Amniotic stem cell (primary cell): ENCODE measurements around the gene AKAP6.

Source experiments
- DNase-seq: peaks from one replicate; lab custom pipeline; 2025; lab: John Stamatoyannopoulos, UW

Gene AKAP6

DNA sequence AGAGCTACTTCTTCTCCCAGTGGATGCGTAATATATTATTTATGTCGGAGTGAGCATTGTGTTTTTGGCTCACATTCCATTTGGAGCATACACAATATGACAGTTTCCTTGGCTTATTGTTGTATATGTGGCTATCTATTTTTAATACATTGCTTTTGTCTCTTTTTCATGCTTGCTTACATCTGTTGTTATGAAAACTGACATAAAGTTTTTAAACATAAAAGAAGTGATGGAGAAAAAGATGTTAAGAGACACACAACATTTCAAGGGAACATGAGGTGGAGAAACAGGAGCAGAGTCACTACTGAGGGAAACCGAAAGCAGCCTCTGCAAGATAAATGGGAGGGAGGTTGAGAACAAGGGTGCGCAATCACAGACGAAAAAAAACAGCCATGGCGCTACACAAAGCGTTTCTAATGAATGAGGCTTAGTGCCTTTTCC lies 381.2 kb downstream of the AKAP6 start:
- no peak for DNase-seq

DNA sequence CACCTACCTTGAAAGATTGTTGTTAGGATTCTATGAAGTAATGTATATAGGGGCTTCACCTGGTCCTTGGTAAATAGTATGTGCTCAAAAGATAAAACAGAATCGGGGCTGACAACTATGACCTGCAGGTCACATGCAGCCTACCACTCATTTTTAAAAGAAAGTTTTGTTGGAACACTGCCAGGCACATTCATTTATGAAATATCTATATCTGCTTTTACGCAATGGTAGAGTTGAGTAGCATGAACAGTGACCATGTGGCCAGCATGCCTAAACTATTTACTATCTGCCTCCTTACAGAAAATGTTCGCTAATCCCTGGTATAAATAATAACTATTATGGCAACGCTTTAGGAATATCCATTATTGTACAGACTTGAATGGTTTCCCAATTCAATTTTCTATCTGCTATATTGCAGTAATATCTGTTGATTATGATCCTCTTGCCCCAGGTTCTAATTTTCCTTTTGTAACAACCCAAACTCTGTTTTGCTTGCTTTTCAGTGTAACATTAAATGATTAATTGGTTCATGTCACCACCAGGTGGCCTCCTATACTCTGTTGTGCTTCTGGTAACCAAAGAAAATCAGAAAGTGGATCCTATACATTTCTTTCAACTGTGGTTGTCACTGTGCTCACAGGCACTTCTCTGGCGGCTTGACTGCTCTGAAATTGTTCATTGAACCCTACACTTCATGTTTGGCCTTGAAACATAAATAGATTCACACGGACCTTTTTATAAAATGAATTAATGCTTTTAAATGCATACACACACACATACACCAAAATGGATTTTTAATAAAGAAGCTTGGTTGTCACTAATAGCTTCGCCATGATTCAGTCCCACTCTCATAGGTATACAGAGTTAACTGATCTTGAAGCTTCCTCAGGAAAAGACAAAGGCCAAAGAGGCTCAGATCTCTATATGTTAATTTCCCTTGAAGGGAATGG lies 381.9 kb downstream of the AKAP6 start:
- DNase-seq, result peak; percentile 27

- DNase-seq, result no peak
Measured at GRCh38 chr14:32713856-32714255, 384.8 kb downstream of the AKAP6 start.

DNA sequence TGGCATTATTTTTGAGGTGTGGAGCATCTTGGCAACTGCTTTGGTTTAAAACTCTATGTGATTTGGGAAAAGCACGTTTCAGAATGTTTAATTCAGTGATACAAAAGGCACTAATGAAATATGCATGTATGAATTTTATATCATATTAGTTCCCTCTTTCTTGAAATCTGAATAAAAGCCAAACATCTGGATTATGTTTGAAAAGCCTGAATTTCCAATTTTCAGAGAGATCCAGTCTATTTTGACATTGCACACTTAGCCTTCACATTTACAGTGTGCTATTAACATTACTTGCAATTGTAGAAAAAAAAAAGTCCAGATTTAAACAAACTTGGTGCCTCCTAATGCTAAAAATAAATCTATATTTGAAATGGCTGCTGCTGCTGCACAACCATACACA lies 390.5 kb downstream of the AKAP6 start:
- DNase-seq, result no peak

GRCh38 chr14:32720927-32721326 lies 391.8 kb downstream of the AKAP6 start:
- DNase-seq, result no peak

- no peak for DNase-seq
Measured at GRCh38 chr14:32722631-32723183, 393.6 kb downstream of the AKAP6 start.

GRCh38 chr14:32724867-32725471 lies 395.9 kb downstream of the AKAP6 start:
- peak; percentile 18 for DNase-seq

GRCh38 chr14:32726516-32726915 lies 397.4 kb downstream of the AKAP6 start:
- no peak for DNase-seq

DNA sequence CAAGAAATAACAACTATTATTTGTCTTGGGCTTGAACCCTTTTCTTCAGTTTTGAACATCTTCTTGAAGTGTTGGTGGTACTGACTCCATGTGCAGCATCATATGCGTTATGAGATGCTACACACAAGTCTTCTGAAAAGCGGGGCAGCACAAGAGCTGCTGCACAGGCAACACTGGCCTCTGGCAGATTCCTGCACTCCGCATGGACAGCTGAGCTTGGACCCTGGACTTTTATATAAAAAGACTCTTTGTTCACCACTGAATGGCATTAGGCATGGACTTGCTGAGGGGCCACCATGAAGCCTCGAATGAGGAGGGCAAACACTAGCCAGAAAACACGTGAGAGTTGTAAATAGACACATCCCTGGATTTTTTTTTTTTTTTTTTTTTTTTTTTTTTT lies 398.7 kb downstream of the AKAP6 start:
- no peak for DNase-seq

DNA sequence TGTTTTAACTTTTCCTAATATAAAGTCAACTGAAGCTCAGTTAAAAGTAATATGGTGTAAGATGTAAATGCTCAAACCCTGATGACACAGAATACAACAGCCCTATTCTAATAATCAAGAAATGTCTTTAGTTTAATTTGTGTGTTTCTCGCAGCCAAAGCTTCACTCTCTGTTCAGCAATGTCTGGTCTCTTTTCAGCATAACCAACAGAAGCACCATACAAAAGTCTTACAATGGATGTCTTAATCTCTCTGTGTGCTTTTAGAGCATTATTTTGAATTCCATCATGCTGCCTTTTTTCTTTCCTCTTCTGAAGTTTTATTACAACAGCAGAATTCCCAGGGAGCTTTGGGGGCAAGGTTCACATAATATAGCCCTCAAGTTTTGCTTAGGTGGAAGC lies 399.4 kb downstream of the AKAP6 start:
- no peak for DNase-seq

DNA sequence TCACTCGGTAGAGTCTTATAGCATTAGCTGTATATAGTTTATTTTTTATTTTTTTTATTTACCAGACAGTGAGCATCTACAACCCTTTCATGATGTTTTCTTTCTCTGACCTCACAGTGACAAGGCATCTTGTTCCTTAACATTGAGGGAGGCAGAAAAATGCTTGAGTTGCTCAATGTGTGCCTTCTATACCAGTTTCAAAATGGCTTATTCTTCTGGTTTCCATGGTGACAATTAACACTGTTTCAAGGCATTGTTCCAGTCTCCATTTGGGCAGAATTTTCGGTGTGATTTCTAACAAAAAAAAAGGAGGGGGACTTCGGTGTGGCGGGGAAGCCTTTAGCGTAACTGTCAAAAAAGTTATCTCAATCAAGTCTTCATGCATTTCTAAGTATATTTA lies 399.9 kb downstream of the AKAP6 start:
- DNase-seq, result no peak

DNA sequence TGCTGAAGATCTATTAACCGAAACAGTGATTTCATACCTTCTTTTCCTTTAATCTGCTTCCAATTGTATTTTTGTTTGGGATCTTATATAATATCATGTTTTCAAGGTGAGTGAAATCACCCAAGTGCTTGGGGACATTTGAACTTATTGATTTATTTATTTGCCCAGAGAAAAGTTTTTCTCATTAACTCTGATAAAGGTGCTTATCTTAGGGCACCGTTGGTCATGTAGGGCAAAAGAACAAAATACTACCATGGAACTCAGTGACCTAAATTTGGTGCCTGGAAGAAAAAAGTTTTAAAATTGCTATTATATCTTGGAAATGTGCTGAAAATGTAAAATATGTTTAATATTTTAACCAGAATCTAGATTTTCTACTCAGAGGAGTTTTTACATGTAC lies 402.2 kb downstream of the AKAP6 start:
- no peak for DNase-seq

- no peak for DNase-seq
Measured at GRCh38 chr14:32733015-32733414, 403.9 kb downstream of the AKAP6 start.

GRCh38 chr14:32734261-32734660 lies 405.2 kb downstream of the AKAP6 start:
- DNase-seq, result no peak

DNA sequence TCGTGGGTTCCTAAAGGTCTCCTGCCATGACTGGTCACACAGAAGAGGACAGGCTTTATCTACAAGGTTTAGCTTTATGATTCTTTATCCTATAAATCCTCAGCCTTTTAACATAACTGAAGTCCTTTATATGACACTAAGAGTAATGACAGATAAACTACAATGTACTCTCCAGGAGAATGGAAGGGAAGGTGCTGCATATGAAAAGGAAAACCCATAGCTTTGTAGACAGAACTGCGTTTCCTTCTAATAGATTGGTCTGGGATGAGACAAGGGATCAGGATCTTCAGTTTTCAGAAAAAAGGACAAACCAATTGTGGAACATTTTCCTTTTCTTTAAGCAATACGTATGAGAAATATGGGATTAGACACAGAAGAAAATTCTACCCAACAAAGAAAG lies 408.5 kb downstream of the AKAP6 start:
- DNase-seq, result no peak

DNA sequence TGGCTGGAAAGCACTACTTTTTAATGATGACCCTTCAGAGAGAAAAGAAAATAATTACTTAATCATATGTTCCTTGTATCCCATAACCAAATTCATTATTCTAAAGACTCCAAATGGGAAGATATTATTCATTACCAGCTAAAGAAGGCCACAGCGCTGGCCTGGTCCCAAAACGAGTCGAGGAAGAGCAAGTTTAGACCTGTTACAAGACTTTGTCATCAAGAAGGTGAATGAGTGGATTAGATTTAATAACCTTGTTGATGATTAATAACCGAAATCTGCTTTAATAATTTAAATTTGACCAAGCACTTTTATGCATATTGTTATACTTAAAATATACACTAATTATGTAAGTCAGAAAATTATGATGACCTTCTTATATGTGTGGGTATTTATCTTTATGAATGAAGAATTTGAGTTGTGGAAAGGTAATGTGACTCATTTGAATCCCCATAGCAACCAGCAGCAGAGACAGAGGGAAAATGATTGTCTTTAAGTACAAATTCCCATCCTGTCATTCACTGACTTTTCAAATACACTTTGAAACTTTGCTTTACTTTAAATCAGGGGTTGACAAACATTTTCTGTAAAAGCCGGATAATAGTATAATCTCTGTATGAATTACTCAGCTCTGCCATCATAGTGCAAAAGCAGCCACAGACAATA lies 409.2 kb downstream of the AKAP6 start:
- no peak for DNase-seq

DNA sequence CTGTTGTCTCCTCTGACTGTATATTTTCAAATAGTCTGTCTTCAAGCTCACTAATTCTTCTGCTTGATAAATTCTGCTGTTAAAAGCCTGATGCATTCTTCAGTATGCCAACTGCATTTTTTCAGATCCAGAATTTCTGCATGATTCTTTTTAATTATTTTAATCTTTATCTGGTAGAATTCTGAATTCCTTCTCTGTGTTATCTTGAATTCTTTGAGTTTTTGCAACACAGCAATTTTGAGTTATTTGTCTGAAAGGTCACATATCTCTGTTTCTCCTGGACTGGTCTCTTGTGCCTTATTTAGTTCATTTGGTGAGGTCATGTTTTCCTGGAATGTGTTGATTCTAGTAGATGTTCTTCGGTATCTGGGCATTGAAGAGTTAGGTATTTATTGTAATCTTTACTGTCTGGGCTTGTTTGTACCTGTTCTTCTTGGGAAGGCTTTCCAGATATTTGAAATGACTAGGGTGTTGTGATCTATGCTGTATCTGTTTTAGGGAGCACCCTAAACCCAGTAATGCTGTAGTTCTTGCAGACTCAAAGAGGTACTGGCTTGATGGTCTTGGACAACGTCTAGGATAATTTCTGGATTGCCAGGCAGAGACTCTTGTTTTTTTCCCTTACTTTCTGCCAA lies 415.8 kb downstream of the AKAP6 start:
- DNase-seq, result no peak

DNA sequence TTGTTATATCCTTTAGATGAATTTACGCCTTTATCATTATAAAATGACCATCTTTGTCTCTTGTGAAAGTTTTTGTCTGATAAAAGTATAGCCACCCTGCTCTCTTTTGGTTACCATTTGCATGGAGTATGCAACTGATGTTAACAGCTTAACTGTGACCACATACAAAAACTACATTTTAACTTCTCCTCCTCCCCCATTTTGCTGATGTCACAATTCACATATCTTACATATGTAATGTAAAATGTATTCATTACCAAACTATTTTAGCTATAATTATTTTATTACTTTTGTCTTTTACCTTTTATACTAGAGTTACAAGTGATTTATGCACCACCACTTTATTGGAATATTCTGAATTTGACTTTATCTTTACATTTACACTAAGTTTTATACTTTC lies 425.1 kb downstream of the AKAP6 start:
- no peak for DNase-seq

DNA sequence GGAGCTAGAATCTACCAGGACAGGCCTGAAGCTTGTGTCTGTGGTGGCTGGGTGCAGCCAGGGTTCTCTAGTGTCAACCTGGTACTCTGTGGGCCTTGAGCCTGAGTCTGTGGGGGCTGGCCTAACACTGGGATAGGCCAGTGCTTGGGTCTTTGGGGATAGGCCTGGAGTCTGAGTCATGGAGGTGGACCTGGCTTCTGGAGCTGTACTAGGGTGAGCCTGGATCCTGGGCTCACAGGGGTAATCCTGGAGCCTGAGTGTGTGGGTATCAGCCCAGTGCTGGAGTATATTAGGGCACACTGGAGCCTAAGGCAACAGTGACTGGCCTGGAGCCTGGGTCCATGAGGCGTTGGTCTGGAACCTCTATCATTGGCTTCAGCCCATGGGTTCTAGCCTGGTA lies 427.1 kb downstream of the AKAP6 start:
- no peak for DNase-seq

DNA sequence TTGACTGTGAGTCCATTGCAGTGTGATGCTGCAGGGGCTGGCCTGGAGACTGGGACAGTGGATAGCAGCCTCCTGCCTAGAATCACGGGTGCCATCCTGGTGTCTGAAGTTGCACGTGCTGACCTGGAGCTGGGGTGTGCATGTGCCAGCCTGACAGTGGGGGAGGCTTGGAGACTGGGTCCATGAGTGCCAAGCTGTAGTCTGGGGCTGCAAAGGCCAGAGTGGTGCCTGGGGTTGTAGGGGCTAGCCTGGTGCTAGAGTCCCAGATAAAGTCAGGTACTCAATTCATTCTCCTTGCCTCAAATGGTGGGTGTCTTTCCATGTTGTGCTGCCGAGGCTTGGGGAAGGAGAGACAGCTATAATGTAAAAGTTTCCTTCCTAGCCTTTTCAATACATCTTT lies 427.7 kb downstream of the AKAP6 start:
- no peak for DNase-seq

- DNase-seq, result no peak
Measured at GRCh38 chr14:32757568-32757967, 428.5 kb downstream of the AKAP6 start.

GRCh38 chr14:32761381-32761968 lies 432.4 kb downstream of the AKAP6 start:
- no peak for DNase-seq
